NCI-H460 (cell line): ENCODE data around the gene TPCN2. TPM values are rescaled to one million over a fixed set of nuclear protein-coding genes. Genes with fewer than 3 reads are reported as not detected.

Experiments used
- DNase-seq: peaks from one replicate; pipeline ENCODE4 v3.0.0-alpha.2; 2016; ENCODE audit warnings: low read depth; ENCODE audit errors: extremely low read depth
- total RNA-seq: library from RNA; depleted of rRNA; stranded (reverse); fragments of >200 nt; shearing (Covaris generic); gene quantifications from 2 replicates; pipeline ENCODE4 v1.2.3, GENCODE V29; 2014

Gene TPCN2
- total RNA-seq, 1 experiment from 2014 or later: 4.6 TPM

GRCh38 chr11:69010361-69010891 is 38.3 kb upstream of the TPCN2 start:
- DNase-seq: no peak

GRCh38 chr11:69010964-69011623 is 37.6 kb upstream of the TPCN2 start:
- DNase-seq: peak; percentile 19

GRCh38 chr11:69011624-69012091 is 37.1 kb upstream of the TPCN2 start:
- DNase-seq: no peak

GRCh38 chr11:69012092-69013008 is 36.4 kb upstream of the TPCN2 start:
- DNase-seq: no peak

GRCh38 chr11:69013009-69013951 is 35.5 kb upstream of the TPCN2 start, which contains the start of gene MRGPRF:
Gene MRGPRF, minus strand, starts transcription at chr11:69013246. Its CDS starts 3,345 bp downstream, at chr11:69009901.
- no peak for DNase-seq

- DNase-seq: no peak
Observed at GRCh38 chr11:69014084-69014851, 34.5 kb upstream of the TPCN2 start.

- DNase-seq: no peak
Observed at GRCh38 chr11:69014898-69015549, 33.7 kb upstream of the TPCN2 start.

- no peak for DNase-seq
Observed at GRCh38 chr11:69017951-69018350, 30.8 kb upstream of the TPCN2 start.

- no peak for DNase-seq
Observed at GRCh38 chr11:69018924-69019323, 29.8 kb upstream of the TPCN2 start.

- DNase-seq: no peak
Observed at GRCh38 chr11:69022260-69022659, 26.5 kb upstream of the TPCN2 start.

- DNase-seq: no peak
Observed at GRCh38 chr11:69024509-69024908, 24.2 kb upstream of the TPCN2 start.

- no peak for DNase-seq
Observed at GRCh38 chr11:69027704-69028372, 20.9 kb upstream of the TPCN2 start.

GRCh38 chr11:69030301-69030700 is 18.4 kb upstream of the TPCN2 start:
- DNase-seq: no peak

GRCh38 chr11:69032833-69033232 is 15.9 kb upstream of the TPCN2 start:
- DNase-seq: no peak

- no peak for DNase-seq
Observed at GRCh38 chr11:69033431-69033830, 15.3 kb upstream of the TPCN2 start.

GRCh38 chr11:69034123-69034867 is 14.4 kb upstream of the TPCN2 start:
- DNase-seq: no peak

GRCh38 chr11:69035150-69035945 is 13.4 kb upstream of the TPCN2 start:
- no peak for DNase-seq
